A673 (cell line): ENCODE data around the gene GLMP.

Source experiments
- CTCF ChIP-seq: fragments of 300-800, 200-600 bp; sonication (generic); conservative IDR thresholded peaks from 2 replicates; pipeline ENCODE4 v1.5.1; 2017; ENCODE audit warnings: low read depth, mild to moderate bottlenecking, antibody characterized with exemption, low read length, moderate library complexity, mixed read lengths
- EZH2 ChIP-seq: fragments of 200-600 bp; sonication (generic); IDR thresholded peaks from 2 replicates; pipeline ENCODE4 v1.6.1; 2017; ENCODE audit warnings: borderline replicate concordance, low read depth, mild to moderate bottlenecking, mixed read lengths, antibody characterized with exemption, low read length; ENCODE audit not compliant: poor library complexity, severe bottlenecking

- TF ChIP-seq CTCF (no peak), EZH2 (no peak)
Measured at GRCh38 chr1:156293895-156294294, 1.6 kb downstream of the GLMP start.
